Skin epidermis (tissue), 12 donors: ENCODE measurements around the gene PCGF3.
A peak's percentile ranks its signal among the peaks of the same experiment; 100 is the strongest.

Experiments
- H3K27ac ChIP-seq, 21 experiments: fragments of 200-600 bp; sonication (generic) in 11 of 21; one replicate each; pipeline ENCODE4 v1.5.0; 2020; ENCODE audit warnings: mild to moderate bottlenecking in 3 of 21, inconsistent platforms in 2 of 21, moderate library complexity in 2 of 21
- H3K4me3 ChIP-seq, 7 experiments: fragments of 200-600 bp; sonication (generic) in 2 of 7; one replicate each; pipeline ENCODE4 v1.5.0; 2020; ENCODE audit warnings: inconsistent platforms in 2 of 7, mild to moderate bottlenecking in 2 of 7, moderate library complexity in 1 of 7

Gene PCGF3

DNA sequence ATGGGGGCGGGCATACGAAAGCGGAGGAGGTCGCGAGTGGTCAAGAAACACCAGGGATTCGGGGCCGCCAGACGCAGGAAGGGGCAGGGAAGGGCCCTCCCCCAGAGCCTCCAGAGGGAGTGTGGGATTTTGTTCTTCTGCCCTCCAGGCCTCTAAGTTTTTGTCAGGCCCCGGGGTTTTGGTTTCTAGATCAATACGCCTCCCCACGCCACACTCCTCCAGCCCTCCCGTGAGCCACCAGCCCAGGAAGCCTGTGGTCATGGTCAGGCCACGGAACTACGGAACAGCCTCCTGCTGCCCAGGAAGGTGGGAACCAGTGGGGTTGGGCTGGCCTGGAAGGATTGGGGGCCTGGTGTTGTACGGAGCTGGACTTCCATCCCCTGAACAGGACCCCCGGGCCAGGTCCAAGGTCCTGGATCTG, 81.9 kb downstream of the PCGF3 start:
- H3K27ac ChIP-seq: peak overlapping the region in 6 of 21 experiments; percentile 9 to 71 (median 52)
- H3K4me3 ChIP-seq: no peak overlapping the region

DNA sequence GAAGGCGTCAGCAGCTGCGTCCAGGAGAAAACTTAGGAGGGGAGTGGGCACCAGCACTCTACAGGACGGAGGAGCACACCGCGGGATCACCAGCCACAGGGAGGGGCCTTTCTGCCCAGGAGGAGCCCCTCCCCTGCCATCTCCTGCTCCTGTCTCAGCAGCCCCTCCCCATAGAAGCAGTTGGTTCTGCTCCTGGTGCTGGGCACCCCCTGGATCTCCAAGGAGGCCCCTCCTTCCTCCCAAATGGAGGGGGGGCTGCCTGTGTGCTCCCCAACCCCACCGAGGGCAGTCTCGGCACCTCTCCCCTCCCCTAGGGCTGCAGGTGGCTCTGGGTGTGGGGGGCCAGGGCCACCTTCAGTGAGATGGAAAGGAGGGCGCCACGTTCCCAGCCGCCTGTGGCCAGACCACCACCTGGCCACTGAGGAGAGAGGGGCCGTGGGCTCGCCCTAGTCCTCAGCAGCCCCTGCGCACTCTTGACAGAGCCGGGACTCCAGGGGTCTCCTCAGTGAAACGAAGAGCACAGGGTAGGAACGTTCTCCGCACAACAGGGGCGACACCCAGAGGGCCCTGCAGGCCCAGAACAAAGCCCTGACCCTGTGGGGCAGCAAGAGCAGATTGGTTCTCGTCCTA, 82.5 kb downstream of the PCGF3 start:
- H3K4me3 ChIP-seq: no peak overlapping the region
- H3K27ac ChIP-seq: no peak overlapping the region

DNA sequence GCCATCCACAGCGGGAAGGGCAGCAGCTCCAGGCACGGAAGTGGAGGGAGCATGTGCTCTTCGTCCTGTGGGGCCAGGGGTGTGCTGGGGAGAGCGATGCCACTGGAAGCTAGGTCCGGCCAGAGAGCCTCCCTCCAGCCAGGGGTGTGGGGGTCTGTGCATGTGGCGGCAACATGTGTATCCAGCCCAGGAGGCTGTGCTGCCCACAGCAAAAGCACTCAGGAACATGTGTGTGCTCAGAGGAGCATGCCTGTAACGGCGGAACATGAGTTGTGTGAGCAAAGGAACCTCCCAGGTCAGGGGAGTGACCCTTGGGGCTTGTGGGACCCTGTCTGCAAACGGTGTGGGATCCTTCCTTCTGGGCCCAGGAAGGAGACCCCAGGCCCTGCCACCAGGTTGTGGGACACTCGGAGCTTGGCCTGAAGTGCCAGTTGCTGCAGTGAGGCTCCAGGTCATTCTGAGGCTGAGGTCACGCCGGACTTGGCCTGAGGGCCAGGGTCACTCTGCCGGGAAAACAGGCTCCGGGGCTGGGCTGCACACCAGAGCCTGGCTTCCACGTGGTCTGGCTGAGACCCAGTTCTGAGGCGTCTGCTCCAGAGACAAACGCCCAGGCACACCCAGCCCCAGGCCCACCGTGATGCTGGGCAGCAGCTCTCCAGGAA, 83.1 kb downstream of the PCGF3 start:
- Histone ChIP-seq H3K27ac (no peak overlapping the region), H3K4me3 (no peak overlapping the region)

DNA sequence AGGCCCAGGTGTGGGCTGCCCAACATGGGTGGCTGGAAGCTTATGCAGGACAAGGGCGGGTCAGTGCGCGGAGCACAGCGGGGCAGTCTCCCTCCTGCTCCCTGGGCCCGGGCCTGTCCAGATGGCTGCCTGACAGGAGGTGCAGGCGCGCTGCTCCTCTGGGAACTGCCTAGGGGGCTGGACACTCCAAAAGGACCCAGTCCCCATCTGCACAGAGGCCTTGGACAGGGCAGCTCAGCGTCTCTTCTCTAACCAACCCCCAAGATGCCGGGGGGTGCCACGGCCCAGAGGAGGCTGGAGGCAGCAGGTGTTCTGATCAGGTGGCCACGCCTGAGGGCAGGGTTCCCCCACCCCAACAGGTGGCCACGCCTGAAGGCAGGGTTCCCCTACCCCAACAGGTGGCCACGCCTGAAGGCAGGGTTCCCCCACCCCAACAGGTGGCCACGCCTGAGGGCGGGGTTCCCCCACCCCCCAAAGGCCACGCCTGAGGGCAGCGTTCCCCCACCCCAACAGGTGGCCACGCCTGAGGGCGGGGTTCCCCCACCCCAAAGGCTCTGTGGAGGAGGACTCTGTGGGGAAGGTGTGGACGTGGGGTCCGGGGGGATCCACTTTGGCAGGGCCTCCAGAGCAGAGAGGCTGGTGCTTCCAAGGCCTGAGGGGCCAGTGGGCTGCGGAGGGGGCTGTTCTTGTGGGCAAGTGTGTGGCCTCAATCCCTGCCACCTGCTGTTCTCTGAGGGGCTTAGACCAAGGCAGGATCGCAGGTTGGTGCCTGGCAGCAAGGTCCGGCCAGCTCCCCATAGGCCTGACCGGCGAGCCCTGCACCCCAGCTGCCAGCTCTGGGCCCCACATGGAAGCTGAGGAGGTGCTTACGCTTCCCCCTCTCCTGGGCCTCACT, 84.2 kb downstream of the PCGF3 start:
- Histone ChIP-seq H3K27ac (no peak overlapping the region), H3K4me3 (no peak overlapping the region)

DNA sequence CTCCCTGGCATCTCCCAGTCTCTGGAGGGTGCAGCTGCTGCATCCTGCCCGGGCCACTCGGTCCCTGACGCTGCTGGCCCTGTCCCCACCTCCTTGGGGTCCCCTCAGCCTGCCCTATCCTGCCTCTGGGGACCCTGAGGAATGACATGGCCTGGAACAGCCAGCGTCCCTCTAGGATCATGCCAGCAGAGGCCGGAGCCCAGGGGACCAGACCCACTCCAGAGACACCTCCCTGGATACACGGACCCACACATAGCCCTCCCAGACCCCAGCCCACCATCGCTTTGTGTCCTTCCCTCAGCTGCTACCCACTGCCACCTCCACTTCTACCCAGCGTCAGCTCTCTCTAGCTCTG, 84.8 kb downstream of the PCGF3 start:
- Histone ChIP-seq H3K27ac (no peak overlapping the region), H3K4me3 (no peak overlapping the region)

DNA sequence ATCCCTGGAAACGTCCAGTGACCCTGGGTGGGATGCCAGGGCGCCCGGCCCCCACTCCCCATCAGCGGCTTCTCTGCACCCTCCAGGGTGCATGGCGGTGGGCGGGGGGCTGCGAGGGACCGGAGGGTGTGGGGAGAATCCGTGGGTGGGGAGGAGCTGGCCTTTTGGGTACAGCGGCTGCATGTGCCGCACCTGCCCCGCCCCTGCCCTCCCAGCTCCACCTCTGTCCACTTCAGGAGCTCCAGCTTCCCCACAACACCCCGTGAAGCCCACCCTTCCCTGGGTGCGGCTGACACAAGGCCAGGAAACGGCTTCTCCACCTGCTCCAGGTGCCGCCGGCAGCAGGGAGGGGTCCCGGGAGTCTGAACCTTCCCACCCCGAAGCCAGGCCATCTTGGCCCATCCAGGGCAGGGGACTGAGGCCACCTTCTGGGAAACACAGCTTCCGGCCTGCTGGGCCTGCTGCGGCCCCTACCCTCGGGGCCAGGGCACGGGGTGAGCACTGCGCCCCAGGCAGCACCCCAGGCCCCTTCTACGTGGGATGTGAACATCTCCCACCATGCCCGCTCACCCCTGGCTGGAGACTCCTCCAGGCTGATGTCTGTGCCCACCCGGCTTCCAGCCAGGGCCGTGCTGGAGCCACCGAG, 85.7 kb downstream of the PCGF3 start:
- Histone ChIP-seq H3K27ac (no peak overlapping the region), H3K4me3 (no peak overlapping the region)

DNA sequence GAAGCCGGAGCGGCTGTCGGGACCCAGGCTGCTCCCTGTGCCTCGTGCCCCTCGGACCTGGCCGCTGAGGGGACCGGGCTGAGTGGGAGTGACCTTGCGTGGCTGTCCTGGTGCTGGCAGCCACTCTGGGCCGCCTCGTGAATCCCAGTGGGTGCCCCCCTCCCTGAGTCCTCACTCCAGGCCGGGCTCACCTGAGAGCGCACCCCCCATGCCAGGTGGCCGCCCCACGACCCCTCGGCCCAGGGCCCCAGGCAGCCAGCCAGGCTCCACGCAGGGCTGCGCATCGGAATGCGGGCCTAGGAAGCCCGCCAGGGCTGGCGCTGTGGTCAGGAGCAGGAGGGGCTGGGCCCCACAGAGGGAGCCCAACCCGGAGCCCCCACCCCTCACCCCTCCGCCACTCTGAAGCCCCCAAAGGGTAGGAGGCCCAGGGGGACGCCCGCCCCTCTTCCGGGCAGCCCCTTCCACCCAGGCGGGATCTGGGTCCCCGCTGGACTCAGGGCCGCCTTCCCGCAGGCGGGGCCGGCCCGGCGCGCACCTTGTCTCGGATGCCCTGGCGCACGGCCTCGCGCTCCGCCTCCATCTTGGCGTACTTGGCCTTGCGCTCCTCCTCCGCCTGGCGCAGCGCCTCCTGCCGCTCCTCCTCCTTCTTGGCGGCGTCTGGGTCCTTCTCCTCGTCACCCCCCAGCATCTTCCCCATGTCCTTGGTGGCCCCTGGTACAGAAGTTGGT, 86.4 kb downstream of the PCGF3 start:
- H3K27ac ChIP-seq: no peak overlapping the region
- H3K4me3 ChIP-seq: peak overlapping the region in 4 of 7 experiments; percentile 12 to 32 (median 20)

DNA sequence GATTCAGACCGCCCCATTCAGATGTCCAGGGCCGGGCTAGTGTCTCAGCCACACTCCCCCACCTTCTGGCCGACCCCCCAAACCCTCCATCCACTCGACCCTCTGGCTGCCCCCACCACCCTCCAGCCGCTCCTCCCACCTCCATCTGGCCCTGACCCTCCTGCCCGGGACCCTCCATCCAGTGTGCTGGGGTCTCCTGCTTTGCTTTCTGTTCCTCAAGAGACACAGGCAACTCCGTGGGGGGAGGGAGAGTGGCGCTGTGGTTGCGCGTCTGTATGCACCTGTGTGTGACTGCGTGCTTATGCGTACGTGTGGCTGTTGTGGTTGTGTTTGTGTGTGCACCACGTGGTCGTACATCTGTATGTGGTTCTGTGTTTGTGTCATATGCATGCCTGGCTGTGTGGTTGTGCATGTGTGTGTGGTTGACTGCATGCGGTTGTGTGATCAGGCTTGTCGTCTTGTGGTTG, 87.0 kb downstream of the PCGF3 start:
- Histone ChIP-seq H3K27ac (no peak overlapping the region), H3K4me3 (peak overlapping the region in 4 of 7 experiments; percentile 12 to 32 (median 20))

DNA sequence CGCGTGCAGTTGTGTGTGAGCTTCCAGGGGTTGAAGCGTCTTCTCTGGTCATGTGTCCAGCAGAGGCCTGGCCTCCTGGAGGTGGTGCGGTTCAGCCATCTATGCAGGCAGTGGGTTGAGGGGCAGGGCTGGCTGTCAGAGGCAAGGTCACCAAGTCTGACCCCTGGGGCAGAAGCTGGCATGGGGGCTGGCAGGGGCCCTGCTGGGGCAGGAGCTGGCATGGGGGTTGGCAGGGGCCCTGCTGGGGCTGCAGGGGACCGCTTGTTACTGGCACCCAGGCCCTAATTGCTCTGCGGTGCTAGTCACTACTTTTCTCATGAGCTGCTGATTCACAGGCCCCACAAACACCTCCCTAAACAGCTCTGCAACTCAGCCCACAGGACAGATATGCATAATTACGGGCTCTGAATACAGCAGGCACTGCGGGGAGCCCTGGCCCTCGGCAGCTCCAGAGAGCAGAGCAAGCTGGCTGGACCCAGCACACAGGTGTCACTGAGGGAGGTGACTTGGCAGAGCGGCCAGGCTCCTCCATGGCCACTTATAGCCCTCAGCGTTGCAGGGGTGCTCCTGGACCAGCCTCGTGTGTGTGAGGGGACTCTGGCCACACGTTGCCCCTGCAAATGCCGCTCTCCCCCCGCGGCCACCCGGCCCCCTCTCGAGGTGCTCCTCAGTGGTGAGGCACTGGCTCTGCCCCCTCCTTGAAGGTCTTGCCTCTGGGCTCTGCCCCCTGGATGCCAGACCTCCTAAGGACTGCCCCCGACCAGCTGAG, 87.6 kb downstream of the PCGF3 start:
- H3K27ac ChIP-seq: no peak overlapping the region
- no peak overlapping the region for H3K4me3 ChIP-seq

DNA sequence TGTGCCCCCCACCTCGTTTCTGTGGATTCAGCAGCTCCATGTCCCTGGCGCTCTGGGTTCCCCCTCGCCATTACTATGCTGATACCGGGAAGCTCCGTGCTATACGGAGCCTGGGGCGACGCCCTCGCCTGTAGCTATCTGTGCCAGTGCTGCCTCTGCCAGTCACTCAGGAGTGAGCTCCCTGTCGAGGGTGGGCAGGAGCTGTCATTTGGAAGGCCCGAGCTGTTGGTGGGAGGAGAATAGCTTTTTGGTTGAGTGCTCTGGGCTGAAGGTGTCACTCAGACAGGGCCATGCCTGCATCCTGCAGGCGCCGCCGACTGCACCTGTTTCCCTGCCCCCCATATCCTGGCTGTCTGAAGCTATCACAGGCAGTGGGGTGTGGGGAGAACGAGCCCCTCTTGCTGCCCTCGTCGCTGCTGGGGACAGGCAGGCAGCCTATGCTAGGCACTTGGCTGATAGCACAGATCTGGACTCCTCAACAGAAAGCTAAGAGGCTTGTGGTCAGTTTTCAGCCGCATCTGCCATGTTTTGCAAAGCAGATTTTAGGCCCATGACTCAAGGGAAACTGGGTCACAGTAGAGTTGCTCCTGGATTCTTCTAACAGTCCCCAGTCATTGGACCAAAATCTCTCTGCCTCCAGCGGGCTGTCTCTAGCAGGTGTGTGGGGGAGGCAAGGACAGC, 88.4 kb downstream of the PCGF3 start:
- no peak overlapping the region for H3K27ac ChIP-seq
- H3K4me3 ChIP-seq: no peak overlapping the region

DNA sequence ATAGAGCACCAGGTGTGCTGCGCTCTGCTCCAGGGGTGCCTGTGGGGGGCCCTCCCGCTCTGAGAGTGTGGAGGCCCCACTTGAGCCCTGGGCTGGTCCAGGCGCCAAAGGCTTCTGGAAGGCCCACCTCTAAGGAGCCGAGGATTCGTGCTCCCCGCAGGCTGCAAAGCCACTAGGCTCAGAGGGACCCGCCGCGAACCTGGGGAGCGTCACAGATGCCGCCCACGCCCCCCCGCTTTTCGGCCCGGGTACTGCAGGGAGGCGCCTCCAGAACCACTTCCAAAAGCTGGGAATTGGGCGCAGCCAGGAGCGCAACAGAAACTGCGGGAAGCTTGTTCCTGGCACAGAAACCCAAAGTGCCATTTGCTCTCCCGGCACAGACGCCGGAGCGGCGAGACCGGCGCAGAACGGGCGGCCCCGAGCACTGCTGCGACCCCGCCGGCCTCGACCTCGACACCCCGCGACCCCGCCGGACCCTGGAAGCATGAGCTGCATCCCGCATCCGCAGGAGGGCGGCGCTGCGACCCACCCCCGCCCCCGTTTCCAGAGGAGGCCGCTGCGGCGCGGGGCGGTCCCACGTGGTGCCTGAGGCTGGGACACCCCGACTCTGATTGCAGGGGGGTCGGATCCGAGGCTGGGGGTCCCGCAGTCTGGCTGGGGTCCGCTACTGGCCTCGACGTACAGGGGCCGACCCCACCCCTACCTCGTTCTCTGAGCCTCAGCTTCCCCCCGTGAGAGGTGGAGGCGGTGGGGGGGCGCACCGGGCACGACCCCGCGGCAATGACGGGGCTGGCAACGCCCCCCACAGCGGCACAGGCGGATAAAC, 89.5 kb downstream of the PCGF3 start:
- peak overlapping the region in 3 of 7 experiments; percentile 17 to 26 (median 20) for H3K4me3 ChIP-seq
- H3K27ac ChIP-seq: no peak overlapping the region

DNA sequence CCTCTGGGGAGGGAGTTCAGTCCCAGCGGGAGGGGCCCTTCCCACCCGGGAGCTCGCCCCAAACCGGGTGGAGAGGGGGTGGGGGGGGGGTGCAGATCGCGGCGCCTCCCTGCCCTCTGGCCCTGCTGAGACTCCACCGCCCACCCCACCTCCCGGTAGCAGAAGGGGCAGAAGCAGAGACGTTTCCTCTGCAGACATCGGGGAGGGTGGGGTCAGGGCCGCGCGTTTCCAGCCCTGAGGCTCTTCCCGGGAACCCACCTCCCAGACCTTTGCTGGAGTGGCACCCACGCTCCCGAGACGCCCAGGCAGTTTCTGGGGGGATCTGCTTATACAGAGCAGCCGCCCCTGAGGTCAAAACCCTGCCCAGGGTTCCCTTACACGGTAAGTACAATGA, 90.1 kb downstream of the PCGF3 start:
- H3K27ac ChIP-seq: no peak overlapping the region
- H3K4me3 ChIP-seq: peak overlapping the region in 1 of 7 experiments; percentile 26

DNA sequence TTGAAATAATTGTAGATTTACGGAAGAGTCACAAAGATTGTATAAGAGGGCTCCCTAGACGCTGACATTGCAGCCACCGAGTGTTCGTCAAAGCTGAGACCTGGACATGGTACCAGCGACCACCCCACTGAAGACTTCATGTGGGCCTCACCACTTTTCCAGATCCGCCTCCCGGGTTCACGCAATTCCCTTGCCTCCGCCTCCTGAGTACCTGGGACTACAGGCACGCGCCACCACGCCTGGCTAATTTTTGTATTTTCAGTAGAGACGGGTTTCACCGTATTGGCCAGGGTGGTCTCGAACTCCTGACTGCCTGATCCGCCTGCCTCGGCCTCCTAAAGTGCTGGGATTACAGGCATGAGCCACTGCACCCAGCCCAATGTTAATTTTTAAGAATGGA, 90.6 kb downstream of the PCGF3 start:
- no peak overlapping the region for H3K27ac ChIP-seq
- H3K4me3 ChIP-seq: no peak overlapping the region

DNA sequence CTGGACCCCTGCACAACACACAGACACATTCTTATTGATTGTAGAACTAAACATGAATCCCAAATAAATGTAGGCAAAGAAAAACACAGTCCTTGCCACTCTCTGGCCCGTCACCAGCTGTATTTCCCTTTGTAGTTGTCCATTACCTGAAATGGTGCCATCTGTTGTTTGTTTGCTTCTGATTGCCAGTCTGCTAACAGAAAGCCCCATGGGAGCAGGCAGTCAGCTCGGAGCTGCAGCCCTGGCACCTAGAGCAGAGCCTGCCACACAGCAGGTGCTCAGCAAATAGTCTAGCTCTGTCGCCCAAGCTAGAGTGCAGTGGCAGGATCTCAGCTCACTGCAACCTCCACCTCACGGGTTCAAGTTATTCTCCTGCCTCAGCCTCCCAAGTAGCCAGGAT, 91.4 kb downstream of the PCGF3 start:
- Histone ChIP-seq H3K4me3 (no peak overlapping the region), H3K27ac (no peak overlapping the region)

DNA sequence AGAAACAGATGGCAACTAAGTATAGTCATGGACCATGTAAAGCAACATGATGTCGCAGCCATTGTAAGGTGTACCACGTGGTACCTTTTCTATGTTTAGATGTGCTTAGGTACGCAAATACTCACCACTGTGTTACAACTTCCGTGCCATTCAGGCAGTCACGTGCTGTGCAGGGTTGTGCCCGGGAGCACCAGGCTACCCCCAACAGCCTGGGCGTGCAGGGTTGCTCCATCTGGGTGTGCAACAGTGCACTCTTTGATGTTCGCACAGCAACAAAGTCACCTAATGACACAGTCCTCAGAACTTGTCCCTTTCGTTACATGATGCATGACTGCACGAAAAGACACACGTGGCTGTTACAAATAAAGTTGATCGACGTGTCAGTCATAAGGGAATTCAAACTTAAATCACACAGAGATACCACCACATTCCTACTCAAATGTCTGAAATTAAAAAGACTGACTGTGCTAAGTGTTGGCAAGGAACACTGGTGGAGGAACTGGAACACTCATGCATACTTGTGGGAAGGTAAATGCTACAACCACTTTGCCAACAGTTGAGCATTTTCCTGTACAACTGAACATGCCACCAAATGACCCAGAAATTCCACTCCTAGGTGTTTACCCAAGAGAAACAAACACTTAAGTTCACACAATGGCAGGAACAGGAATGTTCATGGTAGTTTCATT, 95.9 kb downstream of the PCGF3 start:
- Histone ChIP-seq H3K4me3 (no peak overlapping the region), H3K27ac (no peak overlapping the region)

DNA sequence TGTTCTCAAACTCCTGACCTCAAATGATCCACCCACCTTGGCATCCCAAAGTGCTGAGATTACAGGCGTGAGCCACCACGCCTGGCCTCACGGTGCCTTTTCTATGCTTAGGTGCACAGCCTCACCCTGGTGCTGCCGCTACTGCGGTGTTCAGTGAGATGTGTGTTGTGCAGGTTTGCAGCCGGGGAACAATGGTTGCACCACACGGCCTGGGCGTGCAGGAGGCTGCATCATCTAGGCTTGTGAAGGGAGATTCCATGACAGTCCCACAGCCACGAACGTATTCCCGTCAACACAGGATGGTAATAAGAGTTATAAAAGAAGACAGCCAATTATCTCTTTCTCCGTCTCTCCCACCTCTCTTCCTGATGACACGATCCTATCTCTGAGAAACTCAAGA, 98.3 kb downstream of the PCGF3 start:
- no peak overlapping the region for H3K4me3 ChIP-seq

DNA sequence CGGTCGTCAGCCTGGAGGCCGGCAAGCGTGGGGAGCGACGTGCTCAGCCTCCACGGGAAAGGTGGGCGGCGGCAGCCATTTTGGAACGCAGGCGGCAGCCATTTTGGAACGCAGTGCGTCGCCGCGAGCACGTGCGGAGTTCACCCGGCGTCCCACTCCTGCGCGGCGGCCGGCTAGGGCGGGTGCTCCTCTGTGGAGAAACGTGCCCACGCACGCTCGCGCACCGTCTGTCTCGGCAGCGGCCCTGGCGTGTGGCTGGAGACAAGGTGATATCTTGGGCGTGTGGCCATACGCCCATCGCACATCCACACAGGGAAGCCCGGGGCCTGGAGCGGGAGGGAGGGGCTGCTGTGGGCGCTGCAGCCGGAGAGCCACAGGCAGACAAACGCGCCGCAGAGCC, 99.2 kb downstream of the PCGF3 start:
- Histone ChIP-seq H3K27ac (no peak overlapping the region), H3K4me3 (no peak overlapping the region)

More for the DNA sequence above, 98.3 kb downstream of the PCGF3 start:
- no peak overlapping the region for H3K27ac ChIP-seq
